A549 (cell line): ENCODE data around the gene KISS1. TPM values are rescaled to one million over a fixed set of nuclear protein-coding genes. Genes with fewer than 3 reads are reported as not detected.

Experiments used
- ATAC-seq, 2 experiments: fragments of 200-7000 bp in 1 of 2; fragments of >200 bp in 1 of 2; cut with Nextera tagmentation in 1 of 2; cut with Tn5 transposase in 1 of 2; 3 replicates each; pipeline versions ENCODE4 v1.8.0 to v1.9.1; 2018 to 2020; ENCODE audit warnings: mild to moderate bottlenecking in 1 of 2, moderate library complexity in 1 of 2
- CTCF ChIA-PET: fragments of 300-600 bp; sonication (Branson Sonifier 250); formaldehyde crosslinking; extraction: SDS; loops from one replicate; lab custom pipeline; 2021; ENCODE audit warnings: antibody characterized with exemption, inconsistent platforms; lab: Yijun Ruan, JAX
- POLR2A ChIA-PET: fragments of 350-600 bp; formaldehyde crosslinking; extraction: SDS; loops from one replicate; lab custom pipeline; 2021; ENCODE audit warnings: antibody characterized with exemption, inconsistent platforms; lab: Yijun Ruan, JAX
- DNase-seq, 2 experiments: peaks; one replicate each; pipeline versions ENCODE4 v3.0.0 to v3.0.0-alpha.2; 2011 to 2016; ENCODE audit warnings: low read depth in 1 of 2, low spot score in 1 of 2
- FAIRE-seq: peaks from 2 replicates; lab custom pipeline; 2011; peaks lifted over from hg19 to GRCh38; lab: Jason Lieb, UNC
- H3K27ac ChIP-seq, 2 experiments: fragments of >200 bp; sonication (Bioruptor Twin); formaldehyde crosslinking; 3 replicates each; pipeline ENCODE4 v1.5.1; 2016 to 2017
- H3K4me1 ChIP-seq: fragments of >200 bp; sonication (Bioruptor Twin); formaldehyde crosslinking; 3 replicates; pipeline ENCODE4 v1.6.1; 2016
- H3K4me2 ChIP-seq: fragments of >200 bp; sonication (Bioruptor Twin); formaldehyde crosslinking; 3 replicates; pipeline ENCODE4 v1.6.1; 2016
- H3K4me3 ChIP-seq: fragments of >200 bp; sonication (Bioruptor Twin); formaldehyde crosslinking; 3 replicates; pipeline ENCODE4 v1.5.1; 2016
- H3K9me3 ChIP-seq: fragments of >200 bp; sonication (Bioruptor Twin); formaldehyde crosslinking; 3 replicates; pipeline ENCODE4 v1.6.1; 2016
- BHLHE40 ChIP-seq: IDR thresholded peaks from 2 replicates; pipeline ENCODE4 v1.6.1; 2012; ENCODE audit warnings: low read depth, low read length, inconsistent platforms
- CBX2 ChIP-seq: fragments of 200-600 bp; sonication (generic); IDR thresholded peaks from 2 replicates; pipeline ENCODE4 v1.6.1; 2016; ENCODE audit warnings: low read depth, mild to moderate bottlenecking, borderline replicate concordance
- CBX8 ChIP-seq: fragments of 200-600 bp; sonication (generic); IDR thresholded peaks from 2 replicates; pipeline ENCODE4 v1.6.1; 2016
- CEBPB ChIP-seq, 2 experiments: fragments of >200 bp in 1 of 2; sonication (Bioruptor Twin) in 1 of 2; formaldehyde crosslinking in 1 of 2; IDR thresholded peaks; 2 replicates each; pipeline ENCODE4 v1.6.1; 2012 to 2016
- CHD4 ChIP-seq: fragments of 200-600 bp; sonication (generic); IDR thresholded peaks from 2 replicates; pipeline ENCODE4 v1.6.1; 2016; ENCODE audit warnings: antibody characterized with exemption, mild to moderate bottlenecking, borderline replicate concordance
- EHF ChIP-seq: fragments of 250-450 bp; sonication (Bioruptor Pico); IDR thresholded peaks from 2 replicates; pipeline ENCODE4 v1.5.0; 2020; ENCODE audit warnings: mild to moderate bottlenecking
- EHMT2 ChIP-seq: fragments of 200-600 bp; sonication (generic); IDR thresholded peaks from 2 replicates; pipeline ENCODE4 v1.6.1; 2016; ENCODE audit warnings: antibody characterized with exemption, low read depth, mild to moderate bottlenecking, moderate library complexity
- FOXS1 ChIP-seq: fragments of 250-450 bp; sonication (Bioruptor Pico); IDR thresholded peaks from 2 replicates; pipeline ENCODE4 v1.5.0; 2020; ENCODE audit warnings: mild to moderate bottlenecking, moderate library complexity
- HOXA7 ChIP-seq: fragments of 250-450 bp; sonication (Bioruptor Pico); IDR thresholded peaks from 2 replicates; pipeline ENCODE4 v1.5.0; 2020; ENCODE audit warnings: mild to moderate bottlenecking, moderate library complexity
- HOXB13 ChIP-seq: fragments of 250-450 bp; sonication (Bioruptor Pico); IDR thresholded peaks from 2 replicates; pipeline ENCODE4 v1.5.0; 2020; ENCODE audit warnings: low read depth, mild to moderate bottlenecking, moderate library complexity
- HOXB5 ChIP-seq: fragments of 250-450 bp; sonication (Bioruptor Pico); IDR thresholded peaks from 2 replicates; pipeline ENCODE4 v1.5.0; 2020; ENCODE audit warnings: mild to moderate bottlenecking, moderate library complexity
- JUNB ChIP-seq: fragments of >200 bp; sonication (Bioruptor Twin); formaldehyde crosslinking; IDR thresholded peaks from 2 replicates; pipeline ENCODE4 v1.6.1; 2016
- MYC ChIP-seq: IDR thresholded peaks from 2 replicates; pipeline ENCODE4 v1.6.1; 2012; ENCODE audit warnings: mild to moderate bottlenecking, inconsistent platforms, low read length, improper control_type of control experiment, borderline replicate concordance
- POLR2AphosphoS2 ChIP-seq: conservative IDR thresholded peaks from 2 replicates; pipeline ENCODE4 v1.6.1; 2012; ENCODE audit warnings: low read length, improper control_type of control experiment, inconsistent platforms
- RARB ChIP-seq: fragments of 250-450 bp; sonication (Bioruptor Pico); IDR thresholded peaks from 2 replicates; pipeline ENCODE4 v1.8.0; 2021; ENCODE audit warnings: mild to moderate bottlenecking, moderate library complexity
- RCOR1 ChIP-seq: fragments of 150-350 bp; IDR thresholded peaks from 2 replicates; pipeline ENCODE4 v1.6.1; 2014; ENCODE audit warnings: antibody characterized with exemption, low read length, low read depth
- SREBF2 ChIP-seq: fragments of 450-650 bp; IDR thresholded peaks from 2 replicates; pipeline ENCODE4 v1.6.1; 2014; ENCODE audit warnings: mild to moderate bottlenecking, moderate library complexity
- USF2 ChIP-seq: fragments of 450-650 bp; IDR thresholded peaks from 2 replicates; pipeline ENCODE4 v1.6.1; 2014; ENCODE audit warnings: antibody characterized with exemption
- ZC3H11A ChIP-seq: fragments of 450-650 bp; IDR thresholded peaks from 2 replicates; pipeline ENCODE4 v1.6.1; 2014; ENCODE audit warnings: antibody characterized with exemption, mild to moderate bottlenecking
- ZNF302 ChIP-seq: fragments of 250-450 bp; sonication (Bioruptor Pico); IDR thresholded peaks from 2 replicates; pipeline ENCODE4 v1.9.0; 2021; ENCODE audit warnings: inconsistent platforms, mild to moderate bottlenecking, moderate library complexity
- WGBS: methylation state at CpG from one replicate; pipeline ENCODE4 v1.1.6; 2017; ENCODE audit errors: missing lambda C conversion rate; 5-methylcytosine and 5-hydroxymethylcytosine counted together
- polyA plus RNA-seq, 4 experiments: library from polyadenylated mRNA; depleted of rRNA in 3 of 4; stranded (reverse); fragments of >200 nt; fragmentation: RNase III in 1 of 4; extraction: RNeasy Plus Mini Kit Qiagen cat#74134 plus additional on column Dnase treatment in 1 of 4; gene quantifications; 2 replicates in 3 of 4; 3 replicates in 1 of 4; pipeline ENCODE4 v1.2.3, GENCODE V29; 2011 to 2017
- TF ChIP-seq, protein P1 (sequence below): fragments of 150-350 bp; IDR thresholded peaks from 2 replicates; pipeline ENCODE4 v1.6.1; 2014; ENCODE audit warnings: low read depth, mild to moderate bottlenecking, low read length
- TF ChIP-seq, protein P2 (sequence below): fragments of 200-600 bp; sonication (generic); IDR thresholded peaks from 2 replicates; pipeline ENCODE4 v1.6.1; 2016; ENCODE audit warnings: antibody characterized with exemption, mild to moderate bottlenecking, moderate library complexity
- TF ChIP-seq, protein P3 (sequence below): fragments of 250-450 bp; sonication (Bioruptor Pico); IDR thresholded peaks from 2 replicates; pipeline ENCODE4 v1.5.0; 2021; ENCODE audit warnings: mild to moderate bottlenecking, moderate library complexity, borderline replicate concordance
- TF ChIP-seq, protein P4 (sequence below): IDR thresholded peaks from 2 replicates; pipeline ENCODE4 v1.6.1; 2012

The KISS1 gene
- polyA plus RNA-seq, 2 of the 4 experiments (the other 2 are of a cell fraction), result 0.23 TPM; not detected in 1

- no peak for DNase-seq
- ChIA-PET POLR2A (no interaction called here), CTCF (interaction anchor here (0.7 to 6.2 kb wide), 8 partner anchors 9 to 210 kb away, joined by 3 to 62 read pairs (median 4); partner anchors contain the start of gene GOLT1A)
- ATAC-seq, result no peak
- no peak for TF ChIP-seq CBX8
- TF ChIP-seq, protein P1, sequence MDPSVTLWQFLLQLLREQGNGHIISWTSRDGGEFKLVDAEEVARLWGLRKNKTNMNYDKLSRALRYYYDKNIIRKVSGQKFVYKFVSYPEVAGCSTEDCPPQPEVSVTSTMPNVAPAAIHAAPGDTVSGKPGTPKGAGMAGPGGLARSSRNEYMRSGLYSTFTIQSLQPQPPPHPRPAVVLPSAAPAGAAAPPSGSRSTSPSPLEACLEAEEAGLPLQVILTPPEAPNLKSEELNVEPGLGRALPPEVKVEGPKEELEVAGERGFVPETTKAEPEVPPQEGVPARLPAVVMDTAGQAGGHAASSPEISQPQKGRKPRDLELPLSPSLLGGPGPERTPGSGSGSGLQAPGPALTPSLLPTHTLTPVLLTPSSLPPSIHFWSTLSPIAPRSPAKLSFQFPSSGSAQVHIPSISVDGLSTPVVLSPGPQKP, result no peak
- no peak for TF ChIP-seq HOXA7
- TF ChIP-seq ZNF302, result no peak
- no peak for TF ChIP-seq FOXS1 (CRISPR knock-in tag)
- no peak for TF ChIP-seq USF2
- TF ChIP-seq EHF, result no peak
- TF ChIP-seq HOXB13 (CRISPR knock-in tag), result no peak
- Histone ChIP-seq H3K9me3 (no peaks in the 10 kb centered on the region), H3K4me1 (peaks cover 16% of the 10 kb centered on the region), H3K4me3 (no peak overlapping the region), H3K27ac (no peak overlapping the region), H3K4me2 (no peak overlapping the region)
- 83% methylated on average over 15 of the region's 15 CpGs for WGBS
- no peak for FAIRE-seq
Observed at GRCh38 chr1:204154568-204155255, 41.6 kb downstream of the KISS1 start.

DNA sequence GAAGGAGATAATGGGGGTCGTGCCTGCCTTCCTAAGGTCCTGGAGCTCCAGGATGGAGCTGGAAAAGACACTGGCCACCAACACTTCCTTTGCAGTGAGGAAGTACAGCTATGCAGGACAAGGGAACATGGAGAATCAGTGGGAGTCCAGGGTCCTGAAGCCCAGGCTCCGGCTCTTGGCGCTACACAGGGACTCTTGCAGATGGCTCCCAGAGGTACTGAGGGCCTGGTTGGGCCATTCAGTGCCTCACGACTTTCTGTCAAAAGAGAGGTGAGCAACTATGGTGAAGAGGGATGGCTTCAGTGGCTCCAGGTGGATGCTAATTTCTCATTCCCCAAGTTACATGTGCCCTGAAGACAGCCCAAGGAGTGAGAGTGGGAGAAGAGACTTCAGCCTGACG, 42.6 kb downstream of the KISS1 start:
- CTCF ChIA-PET, result interaction anchor here (0.7 to 6.2 kb wide), 8 partner anchors 10 to 282 kb away, joined by 3 to 62 read pairs (median 4); no protein-coding TSS in a partner anchor
- Histone ChIP-seq H3K4me1 (peaks cover 16% of the 10 kb centered on the region), H3K9me3 (no peaks in the 10 kb centered on the region), H3K4me3 (no peak overlapping the region), H3K27ac (no peak overlapping the region), H3K4me2 (no peak overlapping the region)
- DNase-seq, result no peak
- POLR2A ChIA-PET, result no interaction called here
- no peak for FAIRE-seq
- WGBS, result 79% methylated on average over 4 of the region's 5 CpGs
- ATAC-seq, result no peak
- TF ChIP-seq, protein P2, sequence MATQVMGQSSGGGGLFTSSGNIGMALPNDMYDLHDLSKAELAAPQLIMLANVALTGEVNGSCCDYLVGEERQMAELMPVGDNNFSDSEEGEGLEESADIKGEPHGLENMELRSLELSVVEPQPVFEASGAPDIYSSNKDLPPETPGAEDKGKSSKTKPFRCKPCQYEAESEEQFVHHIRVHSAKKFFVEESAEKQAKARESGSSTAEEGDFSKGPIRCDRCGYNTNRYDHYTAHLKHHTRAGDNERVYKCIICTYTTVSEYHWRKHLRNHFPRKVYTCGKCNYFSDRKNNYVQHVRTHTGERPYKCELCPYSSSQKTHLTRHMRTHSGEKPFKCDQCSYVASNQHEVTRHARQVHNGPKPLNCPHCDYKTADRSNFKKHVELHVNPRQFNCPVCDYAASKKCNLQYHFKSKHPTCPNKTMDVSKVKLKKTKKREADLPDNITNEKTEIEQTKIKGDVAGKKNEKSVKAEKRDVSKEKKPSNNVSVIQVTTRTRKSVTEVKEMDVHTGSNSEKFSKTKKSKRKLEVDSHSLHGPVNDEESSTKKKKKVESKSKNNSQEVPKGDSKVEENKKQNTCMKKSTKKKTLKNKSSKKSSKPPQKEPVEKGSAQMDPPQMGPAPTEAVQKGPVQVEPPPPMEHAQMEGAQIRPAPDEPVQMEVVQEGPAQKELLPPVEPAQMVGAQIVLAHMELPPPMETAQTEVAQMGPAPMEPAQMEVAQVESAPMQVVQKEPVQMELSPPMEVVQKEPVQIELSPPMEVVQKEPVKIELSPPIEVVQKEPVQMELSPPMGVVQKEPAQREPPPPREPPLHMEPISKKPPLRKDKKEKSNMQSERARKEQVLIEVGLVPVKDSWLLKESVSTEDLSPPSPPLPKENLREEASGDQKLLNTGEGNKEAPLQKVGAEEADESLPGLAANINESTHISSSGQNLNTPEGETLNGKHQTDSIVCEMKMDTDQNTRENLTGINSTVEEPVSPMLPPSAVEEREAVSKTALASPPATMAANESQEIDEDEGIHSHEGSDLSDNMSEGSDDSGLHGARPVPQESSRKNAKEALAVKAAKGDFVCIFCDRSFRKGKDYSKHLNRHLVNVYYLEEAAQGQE, result no peak
- no peak for TF ChIP-seq ZC3H11A
- no peak for TF ChIP-seq CBX2
- no peak for TF ChIP-seq MYC
- TF ChIP-seq, protein P3, sequence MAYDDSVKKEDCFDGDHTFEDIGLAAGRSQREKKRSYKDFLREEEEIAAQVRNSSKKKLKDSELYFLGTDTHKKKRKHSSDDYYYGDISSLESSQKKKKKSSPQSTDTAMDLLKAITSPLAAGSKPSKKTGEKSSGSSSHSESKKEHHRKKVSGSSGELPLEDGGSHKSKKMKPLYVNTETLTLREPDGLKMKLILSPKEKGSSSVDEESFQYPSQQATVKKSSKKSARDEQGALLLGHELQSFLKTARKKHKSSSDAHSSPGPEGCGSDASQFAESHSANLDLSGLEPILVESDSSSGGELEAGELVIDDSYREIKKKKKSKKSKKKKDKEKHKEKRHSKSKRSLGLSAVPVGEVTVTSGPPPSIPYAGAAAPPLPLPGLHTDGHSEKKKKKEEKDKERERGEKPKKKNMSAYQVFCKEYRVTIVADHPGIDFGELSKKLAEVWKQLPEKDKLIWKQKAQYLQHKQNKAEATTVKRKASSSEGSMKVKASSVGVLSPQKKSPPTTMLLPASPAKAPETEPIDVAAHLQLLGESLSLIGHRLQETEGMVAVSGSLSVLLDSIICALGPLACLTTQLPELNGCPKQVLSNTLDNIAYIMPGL (CRISPR knock-in tag), result no peak
- no peak for TF ChIP-seq BHLHE40
- TF ChIP-seq HOXB5 (CRISPR knock-in tag), result no peak
- no peak for TF ChIP-seq POLR2AphosphoS2
- TF ChIP-seq, protein P4, sequence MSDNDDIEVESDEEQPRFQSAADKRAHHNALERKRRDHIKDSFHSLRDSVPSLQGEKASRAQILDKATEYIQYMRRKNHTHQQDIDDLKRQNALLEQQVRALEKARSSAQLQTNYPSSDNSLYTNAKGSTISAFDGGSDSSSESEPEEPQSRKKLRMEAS, result no peak
- TF ChIP-seq HOXB13 (CRISPR knock-in tag), result no peak
- no peak for TF ChIP-seq RCOR1
- TF ChIP-seq RARB (CRISPR knock-in tag), result no peak
- TF ChIP-seq EHMT2, result no peak
- no peak for TF ChIP-seq JUNB
- no peak for TF ChIP-seq CEBPB (IDR thresholded peaks at IDR 0.05)
- TF ChIP-seq HOXA7, result no peak
- no peak for TF ChIP-seq SREBF2
- no peak for TF ChIP-seq CHD4
